Epithelial cell of proximal tubule (primary cell): ENCODE measurements around the gene EEF1AKMT4. TPM values are rescaled to one million over a fixed set of nuclear protein-coding genes. Genes with fewer than 3 reads are reported as not detected.

Experiments used
- DNase-seq: peaks from one replicate; pipeline ENCODE4 v3.0.0-alpha.2; 2011; ENCODE audit warnings: low read depth
- H3K4me3 ChIP-seq: 2 replicates; pipeline ENCODE4 v1.5.1; 2011; ENCODE audit warnings: low read depth, mild to moderate bottlenecking, low read length
- CTCF ChIP-seq: conservative IDR thresholded peaks from 2 replicates; pipeline ENCODE4 v1.5.1; 2012; ENCODE audit warnings: low read depth, mild to moderate bottlenecking, low read length
- total RNA-seq: library from RNA; depleted of rRNA; stranded (reverse); fragments of >200 nt; gene quantifications from 2 replicates; pipeline ENCODE4 v1.2.3, GENCODE V29; 2015

EEF1AKMT4 gene
- total RNA-seq, 1 donor from 2014 or later = 6.2 TPM

- DNase-seq = no peak
- TF ChIP-seq CTCF = no peak
- no peak overlapping the region for H3K4me3 ChIP-seq
These were observed 14.0 kb upstream of the EEF1AKMT4 start for GRCh38 chr3:184235381-184236032.

GRCh38 chr3:184236033-184236410 lies 13.4 kb upstream of the EEF1AKMT4 start:
- H3K4me3 ChIP-seq = no peak overlapping the region
- no peak for DNase-seq
- no peak for TF ChIP-seq CTCF

- no peak overlapping the region for H3K4me3 ChIP-seq
- no peak for DNase-seq
- TF ChIP-seq CTCF = no peak
These were observed 12.8 kb upstream of the EEF1AKMT4 start for GRCh38 chr3:184236636-184237035.

- DNase-seq = no peak
- no peak overlapping the region for H3K4me3 ChIP-seq
- no peak for TF ChIP-seq CTCF
These were observed 12.3 kb upstream of the EEF1AKMT4 start for GRCh38 chr3:184237211-184237610.

GRCh38 chr3:184237807-184238206 lies 11.7 kb upstream of the EEF1AKMT4 start:
- no peak overlapping the region for H3K4me3 ChIP-seq
- no peak for DNase-seq
- no peak for TF ChIP-seq CTCF

GRCh38 chr3:184238246-184238818 lies 11.1 kb upstream of the EEF1AKMT4 start:
- no peak overlapping the region for H3K4me3 ChIP-seq
- DNase-seq = no peak
- TF ChIP-seq CTCF = no peak

- H3K4me3 ChIP-seq = no peak overlapping the region
- no peak for DNase-seq
- TF ChIP-seq CTCF = no peak
These were observed 10.3 kb upstream of the EEF1AKMT4 start for GRCh38 chr3:184239221-184239620.
